GM13976 (cell line): ENCODE measurements around the gene TPBGL.

Experiments used
- DNase-seq: peaks from one replicate; pipeline ENCODE4 v3.0.0; 2012; ENCODE audit warnings: low spot score
- CTCF ChIP-seq: IDR thresholded peaks from 2 replicates; pipeline ENCODE4 v1.5.1; 2012; ENCODE audit warnings: borderline replicate concordance, mild to moderate bottlenecking; ENCODE audit not compliant: insufficient read depth; ENCODE audit errors: extremely low read depth, missing control alignments, control extremely low read depth
- in situ Hi-C: fragments of 300-500 bp; cut with MboI; formaldehyde crosslinking; loops from one replicate; pipeline ENCODE4 v1.12.0; 2022; ENCODE audit warnings: low sequenced_read_pairs, mixed read lengths, inconsistent platforms; ENCODE audit not compliant: unreplicated experiment

Gene TPBGL

DNA sequence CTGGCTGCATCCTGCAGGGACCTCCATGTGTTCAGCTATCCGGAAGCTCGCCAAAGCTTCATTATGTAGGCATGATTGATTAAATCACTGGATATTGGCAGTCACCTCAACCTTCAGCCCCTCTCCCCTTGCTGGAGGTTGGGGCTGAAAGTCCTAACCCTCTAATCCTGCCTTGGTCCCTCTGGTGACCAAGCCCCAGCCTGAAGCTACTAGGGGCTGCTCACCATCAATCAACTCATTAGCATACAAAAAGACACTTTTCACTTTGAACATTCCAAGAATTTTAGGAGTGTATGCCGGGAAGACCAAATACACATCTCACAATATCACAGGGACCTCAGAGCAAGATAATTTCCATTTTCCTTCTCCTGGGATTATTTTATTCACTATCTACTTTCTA, 38.8 kb upstream of the TPBGL start:
- TF ChIP-seq CTCF = no peak
- DNase-seq = no peak
- in situ Hi-C loops = loop anchor here (10.0 to 25.0 kb wide), 2 partner anchors 57 to 264 kb away; partner anchors contain the start of genes SPCS2 and XRRA1

GRCh38 chr11:75202195-75202594, 38.4 kb upstream of the TPBGL start:
- no peak for TF ChIP-seq CTCF
- DNase-seq = no peak
- in situ Hi-C loops = loop anchor here (10.0 to 25.0 kb wide), 2 partner anchors 57 to 265 kb away; partner anchors contain the start of genes SPCS2 and XRRA1

DNA sequence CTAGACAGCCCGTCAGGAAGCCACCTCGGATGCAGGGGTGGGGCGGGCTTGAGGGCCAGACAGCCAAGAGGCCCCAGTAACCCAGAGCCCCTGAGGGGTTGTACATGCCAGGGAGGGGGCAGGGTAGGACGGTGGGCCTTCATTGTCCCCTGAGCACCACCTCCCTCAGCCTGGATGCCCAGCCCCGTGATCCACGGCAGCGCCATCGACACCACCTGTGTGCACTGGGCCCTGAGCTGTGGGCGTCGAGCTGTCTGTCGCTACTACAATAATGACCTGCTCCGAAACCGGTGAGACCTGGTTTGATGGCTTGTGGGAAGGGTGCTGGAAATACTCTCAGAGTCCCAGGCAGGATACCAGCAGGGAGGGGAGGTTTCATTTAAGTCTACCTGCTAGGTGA, 37.4 kb upstream of the TPBGL start:
- no peak for DNase-seq
- in situ Hi-C loops = loop anchor here (10.0 to 25.0 kb wide), 2 partner anchors 58 to 266 kb away; partner anchors contain the start of genes SPCS2 and XRRA1
- TF ChIP-seq CTCF = no peak

DNA sequence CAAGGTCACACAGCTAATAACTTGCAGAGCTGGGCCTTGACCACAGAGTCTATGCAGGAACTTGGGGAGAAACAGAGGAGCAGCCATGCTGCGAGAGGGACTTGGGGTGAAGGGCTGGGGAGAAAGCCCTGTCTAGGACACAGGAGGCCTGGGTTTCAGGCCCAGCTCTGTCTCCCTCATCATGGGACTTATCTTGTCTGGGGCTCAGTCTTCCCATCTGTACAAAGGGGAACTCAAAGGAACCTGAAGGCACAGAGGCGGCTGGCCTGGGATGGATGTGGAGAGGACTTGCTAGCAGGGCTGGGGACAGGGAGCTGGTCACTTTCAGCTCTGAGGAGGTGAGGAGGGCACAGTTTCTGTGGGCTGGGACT, 36.9 kb upstream of the TPBGL start:
- in situ Hi-C loops = loop anchor here (10.0 to 25.0 kb wide), 2 partner anchors 59 to 266 kb away; partner anchors contain the start of genes SPCS2 and XRRA1
- no peak for TF ChIP-seq CTCF
- no peak for DNase-seq

- in situ Hi-C loops = loop anchor here (10.0 to 25.0 kb wide), 2 partner anchors 59 to 267 kb away; partner anchors contain the start of genes SPCS2 and XRRA1
- no peak for TF ChIP-seq CTCF
- no peak for DNase-seq
Measured at GRCh38 chr11:75204012-75204674, 36.4 kb upstream of the TPBGL start.

- in situ Hi-C loops = loop anchor here (10.0 to 25.0 kb wide), 2 partner anchors 60 to 268 kb away; partner anchors contain the start of genes SPCS2 and XRRA1
- DNase-seq = peak; percentile 89
Measured at GRCh38 chr11:75204685-75205563, 35.6 kb upstream of the TPBGL start.

More at GRCh38 chr11:75204685-75205563, 35.6 kb upstream of the TPBGL start:
- TF ChIP-seq CTCF = peak; percentile 88
